Midbrain (tissue), 1 donor: ENCODE data around the gene RCAN3.
"Not testable (repeated sequence)": the region's sequence is repeated elsewhere in the genome, so short reads cannot be mapped to it uniquely, and the experiment has no call there.

ENCODE experiments used
- DNase-seq: peaks from one replicate; lab custom pipeline; 2025; lab: John Stamatoyannopoulos, UW

The RCAN3 gene

DNA sequence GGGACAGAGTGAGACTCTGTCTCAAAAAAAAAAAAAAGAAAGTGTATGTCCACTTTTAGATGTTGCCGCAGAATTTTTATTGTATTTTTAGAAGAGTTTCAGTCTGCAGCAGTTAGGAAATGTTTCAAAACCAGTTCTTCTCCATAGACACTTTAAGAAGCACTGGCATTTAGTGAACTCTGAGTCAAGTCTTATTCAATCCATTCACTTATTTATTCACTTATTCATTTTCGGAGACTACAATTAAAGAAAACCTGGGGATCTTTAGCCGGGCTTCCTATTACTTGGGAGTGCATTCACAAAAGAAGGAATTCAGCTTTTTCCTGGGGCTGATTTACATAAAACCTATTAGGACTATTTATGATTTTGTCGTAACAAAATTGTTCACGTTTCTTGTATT is 12.3 kb downstream of the RCAN3 start:
- no peak for DNase-seq

GRCh38 chr1:24515671-24516209 is 13.1 kb downstream of the RCAN3 start:
- DNase-seq: not testable (repeated sequence)

DNA sequence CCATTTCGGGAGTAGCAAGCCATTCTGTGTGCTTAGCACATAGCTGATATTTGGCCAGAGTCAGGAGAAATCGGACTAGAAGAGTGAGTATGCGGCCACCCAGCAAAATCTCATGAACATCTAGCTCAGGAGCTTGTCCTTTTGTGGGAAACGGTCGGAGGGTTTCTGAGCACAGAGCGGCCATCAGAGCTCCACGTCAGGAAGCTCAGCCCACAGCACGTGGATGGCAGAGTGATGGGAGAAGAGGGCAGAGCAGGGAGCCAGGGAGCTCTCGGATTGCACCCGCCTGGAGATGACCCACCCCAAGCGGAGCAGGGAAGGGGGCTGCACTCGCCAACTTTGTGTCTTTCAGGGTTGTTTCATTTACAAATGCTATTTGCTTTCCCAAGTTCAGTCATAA is 13.9 kb downstream of the RCAN3 start:
- no peak for DNase-seq

DNA sequence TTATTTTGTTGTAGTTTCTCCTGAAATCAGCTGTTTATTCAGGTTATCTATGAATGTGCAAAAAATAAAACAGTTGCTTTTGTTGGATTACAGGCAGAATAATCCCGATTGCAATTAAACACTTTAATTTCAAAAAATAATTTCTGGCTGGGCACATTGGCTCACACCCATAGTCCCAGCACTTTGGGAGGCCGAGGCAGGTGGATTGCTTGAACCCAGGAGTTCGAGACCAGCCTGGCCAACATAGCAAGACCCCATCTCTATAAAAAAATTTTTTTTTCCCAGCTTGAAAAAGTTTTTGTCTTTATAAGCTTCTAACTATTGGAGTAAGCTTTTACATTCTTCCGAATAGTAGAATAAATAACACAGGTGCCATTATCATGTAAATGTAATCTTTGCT is 15.3 kb downstream of the RCAN3 start:
- DNase-seq: no peak

DNA sequence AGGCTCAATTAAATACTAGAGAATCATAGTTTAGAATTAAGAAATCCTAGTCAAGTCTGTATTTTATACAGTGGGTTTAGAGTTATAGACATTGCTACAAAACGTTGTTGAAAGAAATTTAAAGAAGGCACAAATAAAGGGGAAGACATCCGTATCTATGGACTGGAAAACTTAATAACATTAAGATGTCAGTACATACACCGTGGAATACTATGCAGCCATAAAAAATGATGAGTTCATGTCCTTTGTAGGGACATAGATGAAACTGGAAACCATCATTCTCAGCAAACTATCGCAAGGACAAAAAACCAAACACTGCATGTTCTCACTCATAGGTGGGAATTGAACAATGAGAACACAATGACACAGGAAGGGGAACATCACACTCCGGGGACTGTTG is 17.6 kb downstream of the RCAN3 start:
- not testable (repeated sequence) for DNase-seq

GRCh38 chr1:24525606-24526005 is 23.0 kb downstream of the RCAN3 start:
- no peak for DNase-seq

DNA sequence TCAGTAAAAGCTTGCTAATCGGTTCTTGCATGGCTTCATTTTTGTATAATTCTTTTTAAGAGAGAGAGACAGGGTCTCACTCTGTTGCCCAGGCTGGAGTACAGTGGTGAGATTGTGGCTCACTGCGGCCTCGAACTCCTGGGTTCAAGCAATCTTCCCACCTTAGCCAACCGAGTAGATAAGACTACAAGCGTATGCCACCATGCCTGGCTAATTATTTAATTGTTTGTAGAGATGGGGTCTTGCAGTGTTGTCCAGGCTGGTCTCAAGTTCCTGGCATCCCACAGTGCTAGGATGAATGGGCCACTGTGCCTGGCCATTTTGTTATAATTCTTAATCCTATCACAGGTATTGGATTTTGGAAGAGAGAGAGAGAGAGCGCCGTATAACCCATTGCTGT is 23.4 kb downstream of the RCAN3 start:
- no peak for DNase-seq

- peak; percentile 25 for DNase-seq
These were observed 24.4 kb downstream of the RCAN3 start for GRCh38 chr1:24526940-24527542.

- no peak for DNase-seq
These were observed 26.1 kb downstream of the RCAN3 start for GRCh38 chr1:24528744-24529143.

- not testable (repeated sequence) for DNase-seq
These were observed 26.7 kb downstream of the RCAN3 start for GRCh38 chr1:24529292-24529691.

DNA sequence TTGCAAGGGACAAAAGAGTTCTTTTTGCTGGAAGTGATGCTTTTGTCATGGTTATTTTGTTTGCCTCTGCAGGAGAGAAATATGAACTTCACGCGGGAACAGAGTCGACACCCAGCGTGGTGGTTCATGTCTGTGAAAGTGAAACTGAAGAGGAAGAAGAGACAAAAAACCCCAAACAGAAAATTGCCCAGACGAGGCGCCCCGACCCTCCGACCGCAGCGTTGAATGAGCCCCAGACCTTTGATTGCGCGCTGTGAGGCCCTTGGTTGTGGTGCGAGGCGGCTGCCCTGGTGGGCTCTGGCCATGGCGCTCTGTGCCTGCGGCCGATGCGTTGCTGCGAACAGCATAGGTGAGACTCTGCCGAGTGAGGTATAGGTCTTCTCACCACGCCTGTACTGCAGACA is 32.4 kb downstream of the RCAN3 start:
- no peak for DNase-seq

- DNase-seq: no peak
These were observed 33.1 kb downstream of the RCAN3 start for GRCh38 chr1:24535778-24536177.

DNA sequence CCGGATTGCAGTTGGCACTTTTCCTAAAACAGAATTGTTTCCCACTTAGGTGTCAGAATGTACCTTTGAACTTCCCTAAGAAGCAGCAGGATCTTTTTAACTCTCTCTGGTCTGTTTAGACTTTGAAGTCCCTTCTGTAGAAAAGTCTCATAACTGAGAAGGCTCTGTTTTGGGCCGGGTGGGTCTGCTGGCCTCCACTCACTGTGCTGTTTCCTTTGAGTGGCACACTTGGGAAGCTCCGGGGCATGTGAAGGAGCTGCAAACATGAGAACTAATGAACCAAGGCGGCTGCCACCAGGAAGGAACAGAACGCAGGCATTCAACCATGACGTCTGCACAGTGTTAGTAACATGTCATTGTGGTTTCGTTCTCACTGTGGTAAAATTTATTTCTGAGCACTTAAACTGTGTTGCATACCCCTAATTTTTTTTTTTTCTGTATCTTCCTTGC is 33.8 kb downstream of the RCAN3 start:
- DNase-seq: no peak

DNA sequence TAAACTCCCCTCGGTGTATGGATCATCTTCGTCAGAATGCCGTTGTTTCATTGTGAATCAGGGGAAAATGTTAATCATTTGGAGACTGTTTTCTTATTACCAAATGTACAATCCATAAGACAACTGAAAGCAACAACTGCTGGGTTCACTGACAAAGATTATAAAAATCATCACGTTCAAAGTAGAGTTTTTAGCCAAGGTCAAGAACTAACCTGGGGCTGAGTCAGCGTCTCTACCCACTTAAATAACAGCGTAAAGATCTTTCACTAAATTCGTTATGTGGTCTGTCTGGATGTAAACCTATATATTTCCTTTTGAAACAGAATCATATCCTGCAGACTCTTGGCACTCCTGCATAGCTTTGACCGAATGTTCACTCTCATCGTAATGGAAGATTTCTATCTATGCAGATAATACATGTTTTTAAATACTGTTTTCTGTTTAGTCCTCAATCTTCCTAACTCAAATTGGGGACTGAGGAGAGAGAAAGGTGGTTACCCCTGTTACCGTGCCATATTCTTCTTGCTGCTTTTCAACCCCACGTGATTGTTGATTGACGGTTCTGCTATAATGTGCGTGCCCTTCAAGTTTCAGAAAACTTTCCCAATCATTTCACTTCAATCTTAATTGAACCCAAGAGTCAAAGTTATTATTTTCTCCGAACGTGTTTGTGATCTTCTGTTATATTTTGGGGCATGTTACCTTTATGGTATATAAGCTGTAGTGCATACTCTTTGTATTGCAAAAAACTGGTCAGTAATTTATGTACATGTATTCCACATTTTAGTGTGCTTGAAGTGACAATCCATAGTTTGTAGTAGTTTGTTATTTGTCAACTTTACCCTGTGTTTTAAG is 37.6 kb downstream of the RCAN3 start:
- DNase-seq: no peak

DNA sequence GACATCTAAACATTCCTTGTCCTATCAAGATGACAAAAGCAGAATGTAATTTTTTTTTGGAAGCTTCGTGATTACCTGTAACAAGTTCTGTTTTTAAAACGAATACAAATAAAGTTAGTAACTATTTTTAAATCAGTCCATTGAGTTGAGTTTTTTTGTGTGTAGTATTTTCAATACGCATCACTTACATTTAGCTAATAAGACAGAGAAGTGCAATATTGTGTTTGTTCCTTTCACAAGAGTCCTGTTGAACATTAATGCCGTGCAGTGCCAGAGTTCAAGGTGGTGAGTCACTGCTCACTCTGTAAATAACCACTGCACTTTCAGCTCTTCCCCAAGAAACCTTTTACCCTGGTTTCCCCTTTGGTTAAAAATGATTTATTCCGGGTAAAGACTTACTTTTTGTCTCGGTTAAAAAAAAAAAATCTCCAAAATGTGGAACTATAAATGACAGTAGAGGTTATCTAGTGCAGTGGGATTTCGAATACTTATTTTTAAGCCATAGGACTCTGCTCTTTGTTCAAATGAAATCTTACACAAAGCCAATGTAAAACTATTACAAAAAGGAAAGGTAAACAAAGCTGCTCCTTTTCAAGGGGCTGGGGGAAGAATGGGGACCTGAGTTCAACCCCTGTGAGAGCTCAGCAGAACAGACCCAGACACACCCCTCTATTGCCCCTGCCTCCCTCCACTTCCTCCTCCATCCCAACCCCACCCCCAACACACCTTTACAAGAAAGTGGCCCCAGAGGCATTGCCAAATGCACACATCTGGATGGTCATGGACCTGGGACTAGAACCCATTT is 38.5 kb downstream of the RCAN3 start:
- no peak for DNase-seq

DNA sequence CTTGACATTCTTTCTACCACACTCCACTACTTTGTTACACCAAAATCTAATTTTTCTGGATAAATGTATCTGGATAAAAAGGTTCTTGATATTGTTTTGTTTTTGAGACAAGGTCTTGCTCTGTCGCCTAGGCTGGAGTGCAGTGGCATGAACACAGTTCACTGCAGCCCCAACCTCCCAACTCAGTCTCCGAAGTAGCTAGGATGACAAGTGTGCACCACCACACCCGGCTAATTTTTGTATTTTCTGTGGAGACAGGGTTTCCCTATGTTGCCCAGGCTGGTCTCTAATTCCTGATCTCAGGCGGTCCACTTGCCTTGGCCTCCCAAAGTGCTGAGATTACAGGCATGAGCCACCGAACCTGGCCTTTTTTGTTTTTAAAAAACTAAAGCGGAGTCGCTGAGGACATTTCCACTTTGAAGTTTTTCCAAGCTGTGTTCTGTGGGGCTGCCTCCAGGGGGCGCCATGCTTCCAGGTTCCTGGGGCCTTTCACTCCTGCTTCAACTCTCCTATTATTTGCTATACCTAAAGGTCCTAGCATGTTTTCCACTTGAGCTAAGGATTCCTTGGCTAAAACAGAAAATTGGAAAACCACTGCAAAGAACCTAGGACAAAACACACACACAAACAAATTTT is 39.2 kb downstream of the RCAN3 start:
- DNase-seq: peak; percentile 14

GRCh38 chr1:24544239-24544638 is 41.6 kb downstream of the RCAN3 start:
- DNase-seq: no peak

- no peak for DNase-seq
These were observed 43.0 kb downstream of the RCAN3 start for GRCh38 chr1:24545662-24546061.

DNA sequence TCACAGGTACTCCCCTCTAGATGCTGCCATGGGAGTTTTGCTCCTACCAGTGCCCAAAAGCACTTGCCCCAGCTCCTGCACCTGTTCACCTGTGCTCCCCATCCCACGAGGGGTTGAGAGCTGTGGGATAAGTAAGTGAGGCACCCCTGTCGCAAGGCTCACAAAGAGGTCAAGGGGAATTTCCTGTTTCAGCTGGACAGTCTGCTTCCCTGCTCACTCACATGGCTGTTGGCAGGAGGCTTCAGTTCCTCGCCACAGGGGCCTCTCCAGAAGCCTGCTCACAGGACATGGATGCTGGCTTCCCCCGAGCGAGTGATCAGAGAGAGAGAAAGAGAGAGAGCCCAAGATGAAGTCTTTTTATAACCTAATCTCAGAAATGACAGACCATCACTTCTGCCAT is 44.6 kb downstream of the RCAN3 start:
- no peak for DNase-seq

GRCh38 chr1:24548070-24548469 is 45.4 kb downstream of the RCAN3 start:
- DNase-seq: no peak

DNA sequence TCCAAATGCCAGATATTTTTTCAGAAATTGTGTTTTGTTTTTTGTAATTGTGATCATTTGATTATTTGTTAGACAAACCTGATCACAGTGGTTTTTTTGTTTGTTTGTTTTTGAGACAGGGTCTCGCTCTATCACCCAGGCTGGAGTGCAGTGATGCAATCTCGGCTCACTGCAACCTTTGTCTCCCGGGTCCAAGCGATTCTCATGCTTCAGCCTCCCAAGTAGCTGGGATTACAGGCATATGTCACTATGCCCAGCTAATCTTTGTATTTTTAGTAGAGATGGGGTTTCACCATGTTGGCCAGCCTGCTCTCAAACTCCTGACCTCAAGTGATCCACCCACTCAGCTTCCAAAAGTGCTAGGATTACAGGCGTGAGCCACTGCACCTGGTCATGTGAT is 46.6 kb downstream of the RCAN3 start:
- not testable (repeated sequence) for DNase-seq
